Measurements from ENCODE around the gene NAV3.
"Not testable (repeated sequence)": the region's sequence is repeated elsewhere in the genome, so short reads cannot be mapped to it uniquely, and the experiment has no call there.

NAV3 gene

DNA sequence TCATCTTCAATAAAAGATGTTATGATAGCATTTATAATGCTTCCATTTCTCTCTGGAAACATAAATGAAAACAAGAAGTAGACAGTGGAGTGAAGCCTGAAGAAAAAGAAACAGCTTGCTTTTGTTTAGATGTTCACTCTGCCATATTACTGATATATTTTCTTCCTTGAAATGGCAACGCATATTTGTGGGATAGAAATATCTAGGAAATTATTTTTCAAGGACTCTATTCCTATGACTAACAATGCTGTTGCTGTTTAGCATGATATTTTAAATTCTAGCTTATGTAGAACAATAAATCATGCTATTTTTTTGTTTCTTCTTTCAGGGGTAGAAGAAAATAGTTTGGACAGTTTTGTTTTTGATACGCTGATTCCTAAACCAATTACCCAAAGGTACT lies 359.0 kb downstream of the NAV3 start:
- no peak for DNase-seq (ENCODE audit: low read depth in 3 of 3)

DNA sequence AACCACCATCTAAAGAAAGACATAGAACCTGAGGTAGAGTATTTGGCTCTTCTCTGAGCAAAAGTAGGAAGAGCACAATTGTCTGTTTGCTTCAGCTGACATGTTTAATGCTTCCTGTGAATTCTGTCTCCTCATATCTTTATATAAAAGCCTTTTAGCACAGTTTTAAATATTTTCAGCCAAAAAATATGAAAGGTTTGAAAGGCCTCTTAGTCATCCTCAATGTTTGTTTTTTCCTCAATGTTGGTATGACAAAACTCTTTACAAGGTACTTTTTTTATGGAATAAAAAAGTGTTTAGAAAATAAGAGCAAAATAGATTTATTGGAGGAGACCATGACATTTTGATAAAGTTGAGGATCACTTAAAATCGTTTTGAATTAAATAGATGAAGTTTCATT lies 360.9 kb downstream of the NAV3 start:
- DNase-seq (ENCODE audit: low read depth in 3 of 3), result no peak

DNA sequence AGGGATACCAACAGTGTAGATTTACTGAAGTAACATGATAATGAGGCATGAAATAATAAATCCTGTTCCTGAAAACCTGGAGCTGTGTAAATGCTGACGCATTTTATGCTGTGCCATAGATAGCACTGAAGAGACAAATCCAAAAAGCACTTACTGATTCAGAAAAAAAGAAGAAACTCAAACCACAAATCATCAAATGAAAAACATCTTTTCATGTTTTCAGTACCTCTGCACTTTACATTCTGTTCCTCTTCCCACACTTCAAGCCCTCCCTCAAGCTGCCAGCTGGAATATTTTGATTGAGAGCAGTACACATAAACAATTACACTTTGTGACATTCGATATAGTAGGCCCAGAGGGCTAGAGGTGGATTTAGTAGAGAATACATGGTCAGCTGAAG lies 362.3 kb downstream of the NAV3 start:
- DNase-seq (ENCODE audit: low read depth in 3 of 3), result no peak

DNA sequence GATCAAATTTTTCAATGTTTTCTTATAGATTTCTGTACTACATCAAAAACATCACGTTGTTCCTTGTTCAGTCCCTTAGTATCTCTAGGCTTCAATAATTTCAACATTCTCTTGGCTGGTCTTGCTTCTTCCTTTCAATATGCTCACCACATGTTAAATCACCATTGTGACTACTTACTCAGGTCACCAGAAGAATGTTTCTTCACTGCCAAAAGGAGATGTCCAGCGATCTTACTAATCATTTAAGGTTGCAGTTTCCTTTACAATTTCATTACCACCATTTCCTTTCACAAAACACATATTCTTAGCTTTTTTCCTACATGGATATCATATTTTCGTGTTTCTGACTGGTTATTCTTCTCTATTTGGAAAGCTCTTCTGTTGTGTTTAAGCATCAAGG lies 363.8 kb downstream of the NAV3 start:
- no peak for DNase-seq (ENCODE audit: low read depth in 3 of 3)

DNA sequence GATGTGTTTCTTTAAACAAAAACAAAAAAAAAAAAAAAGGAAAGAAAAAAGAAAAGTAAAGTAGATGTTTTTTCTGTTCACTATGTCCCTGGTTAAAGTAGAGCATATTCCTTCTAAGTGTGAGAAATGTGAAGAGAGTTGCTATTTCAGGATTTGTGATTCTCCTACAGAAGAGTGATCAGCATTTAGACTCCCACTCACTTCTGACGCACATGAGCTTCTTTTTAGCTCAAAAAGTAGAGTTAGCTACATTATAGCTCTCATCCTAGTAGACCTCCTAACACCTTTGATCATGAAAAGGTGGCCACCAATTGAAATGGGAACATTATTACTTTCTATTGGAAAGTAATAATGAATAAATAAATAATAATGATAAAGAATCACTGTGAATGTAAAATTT lies 368.2 kb downstream of the NAV3 start:
- DNase-seq (ENCODE audit: low read depth in 3 of 3), result no peak

DNA sequence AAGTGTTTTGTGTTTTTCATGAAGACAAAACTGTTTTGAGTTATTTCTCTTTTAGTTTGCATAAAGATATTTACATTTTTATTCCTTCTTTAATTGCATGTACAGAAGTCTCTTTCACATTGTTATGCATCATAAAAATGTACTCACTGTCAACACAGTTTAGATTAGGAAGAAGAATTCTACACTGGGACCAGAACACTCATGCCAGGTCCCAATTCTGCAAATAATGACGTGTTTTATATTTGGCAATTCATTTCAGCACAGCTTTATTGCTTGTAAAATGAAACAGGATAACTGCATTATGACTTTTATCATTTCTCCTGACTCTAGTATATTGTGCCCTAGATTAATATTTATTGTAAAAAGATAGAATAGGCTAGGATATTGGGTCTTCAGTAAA lies 369.2 kb downstream of the NAV3 start:
- DNase-seq (ENCODE audit: low read depth in 3 of 3), result no peak

DNA sequence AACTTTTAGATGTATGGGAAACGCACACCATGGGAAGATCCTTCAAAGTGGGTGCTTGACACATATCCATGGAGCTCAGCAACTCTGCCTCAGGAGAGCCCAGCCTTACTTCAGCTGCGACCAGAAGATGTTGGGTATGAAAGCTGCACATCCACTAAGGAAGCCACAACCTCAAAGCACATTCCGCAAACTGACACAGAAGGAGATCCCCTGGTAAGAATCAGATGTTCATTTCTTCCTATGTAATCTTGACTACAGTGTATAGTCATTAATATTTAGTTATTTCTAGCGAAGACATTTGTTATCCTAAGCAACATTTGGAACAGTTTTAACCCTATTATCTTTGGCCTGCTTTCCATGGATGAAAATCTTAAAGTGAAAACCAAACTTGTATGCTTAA lies 374.2 kb downstream of the NAV3 start:
- no peak for DNase-seq (ENCODE audit: low read depth in 3 of 3)

DNA sequence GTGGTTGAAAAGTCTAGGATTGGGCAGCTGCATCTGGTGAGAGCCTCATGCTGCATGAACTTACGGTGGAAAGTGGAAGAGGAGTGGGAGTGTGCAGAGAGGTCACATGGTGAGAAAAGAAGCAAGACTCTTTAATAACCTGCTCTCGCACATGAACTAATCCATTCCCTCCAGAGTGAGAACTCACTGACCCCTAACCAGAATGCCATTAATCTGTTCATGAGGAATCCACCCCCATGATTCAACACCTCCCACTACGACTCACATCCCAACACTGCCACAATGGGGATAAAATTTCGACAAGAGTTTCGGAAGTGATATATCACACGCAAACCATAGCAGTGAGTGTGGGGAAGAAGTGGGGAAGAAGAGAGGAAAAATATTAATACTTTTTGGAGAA lies 377.4 kb downstream of the NAV3 start:
- DNase-seq (ENCODE audit: low read depth in 3 of 3), result no peak

DNA sequence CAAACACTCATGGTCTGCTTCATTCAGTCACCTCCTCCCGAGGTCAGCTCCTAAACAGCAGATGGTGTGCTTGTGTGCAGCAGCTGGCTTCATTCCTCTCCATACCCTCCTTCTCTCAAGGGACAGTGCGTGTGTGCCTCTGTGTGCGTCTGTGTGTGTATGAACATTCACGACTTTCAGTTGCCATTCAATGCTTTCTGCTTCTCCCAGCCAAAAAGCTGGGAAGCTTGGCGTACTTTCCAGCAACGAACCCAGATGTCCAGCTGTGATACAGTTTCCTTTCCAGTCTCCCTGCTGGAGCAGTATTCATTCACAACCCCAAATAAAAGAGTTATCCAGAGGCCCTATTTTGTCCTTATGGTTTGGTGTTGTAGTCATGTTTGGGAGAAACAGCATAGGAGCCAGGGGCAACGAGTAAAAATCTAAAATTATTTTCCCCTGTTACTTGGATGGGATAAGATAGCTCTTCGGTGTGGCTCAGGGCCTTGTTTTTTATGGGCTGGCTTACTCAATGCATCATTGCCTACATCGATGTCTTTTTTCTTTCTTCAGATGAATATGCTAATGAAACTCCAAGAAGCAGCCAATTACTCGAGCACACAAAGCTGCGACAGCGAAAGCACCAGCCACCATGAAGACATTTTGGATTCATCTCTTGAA lies 379.3 kb downstream of the NAV3 start:
- DNase-seq (ENCODE audit: low read depth in 3 of 3), result no peak

DNA sequence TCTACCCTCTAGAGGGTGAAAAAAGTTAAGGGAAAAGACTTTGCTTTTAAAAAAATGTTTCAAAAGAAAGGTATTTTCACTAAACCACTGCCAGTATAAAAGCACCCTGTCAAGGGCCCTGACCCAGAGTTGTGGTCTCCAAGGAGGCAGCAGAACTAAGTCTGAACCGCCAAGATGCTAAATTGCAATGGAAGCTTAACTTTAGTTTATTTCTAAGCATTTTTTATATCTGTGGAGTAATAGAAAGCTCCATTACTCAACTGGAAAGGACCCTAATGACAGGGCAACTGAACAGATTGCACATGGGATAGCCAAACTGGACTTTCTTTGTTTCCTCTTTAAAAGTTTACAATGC lies 379.8 kb downstream of the NAV3 start:
- no peak for DNase-seq (ENCODE audit: low read depth in 3 of 3)

DNA sequence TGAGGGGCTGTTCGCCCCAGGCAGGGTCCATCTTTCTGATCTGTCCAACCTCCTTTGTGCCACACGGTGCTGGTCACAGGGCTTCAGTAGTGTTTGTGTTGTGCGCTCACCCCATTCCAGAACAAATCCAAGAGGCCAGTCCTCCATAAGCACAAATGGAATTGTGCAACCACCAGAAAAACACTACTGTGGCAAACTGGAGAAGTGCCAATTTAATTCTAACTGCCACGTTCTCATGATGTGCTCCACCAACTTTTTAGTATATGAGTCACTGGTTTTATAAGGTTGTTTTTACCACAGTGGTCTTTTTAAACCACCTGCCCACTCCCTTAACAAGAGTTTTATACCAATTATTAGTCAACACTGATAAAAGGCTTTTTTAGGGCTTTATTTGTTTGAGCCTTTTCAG lies 380.2 kb downstream of the NAV3 start:
- no peak for DNase-seq (ENCODE audit: low read depth in 3 of 3)

DNA sequence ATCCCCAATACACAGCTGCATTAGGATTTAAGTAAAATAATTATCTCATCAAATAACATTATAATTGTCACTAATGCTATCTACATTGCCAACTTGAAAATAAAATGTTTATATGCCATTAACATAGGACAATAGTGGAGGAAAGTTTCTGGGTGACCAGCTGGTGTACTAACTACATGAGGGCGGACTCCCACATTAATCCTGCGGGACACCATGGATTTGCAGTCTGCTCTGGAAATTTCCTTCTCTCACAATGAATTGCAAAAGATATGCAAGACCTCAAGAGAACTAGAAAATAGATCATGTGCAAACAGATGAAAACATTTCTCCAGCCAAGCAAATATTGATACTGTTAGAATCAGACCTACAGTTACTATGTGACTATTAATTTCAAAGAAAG lies 390.1 kb downstream of the NAV3 start:
- DNase-seq (ENCODE audit: low read depth in 3 of 3), result no peak

DNA sequence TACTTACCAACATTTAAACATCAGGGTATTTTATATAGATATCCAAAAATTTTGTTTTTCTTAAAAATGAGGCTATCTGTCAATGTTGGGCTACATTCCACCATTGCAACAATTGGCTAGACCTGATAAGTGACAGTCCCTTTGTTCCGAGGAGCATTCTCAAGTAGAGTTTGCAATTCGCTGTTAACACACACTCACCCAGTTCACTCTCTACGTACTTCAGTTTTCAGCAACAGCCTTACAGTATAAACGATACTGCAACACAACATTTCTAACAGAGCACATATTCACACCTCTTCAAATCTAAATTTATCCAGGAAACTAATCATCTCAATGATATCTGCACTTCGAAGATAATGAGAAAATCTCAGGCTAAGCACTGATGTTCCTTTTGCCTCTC lies 393.5 kb downstream of the NAV3 start:
- no peak for DNase-seq (ENCODE audit: low read depth in 3 of 3)

DNA sequence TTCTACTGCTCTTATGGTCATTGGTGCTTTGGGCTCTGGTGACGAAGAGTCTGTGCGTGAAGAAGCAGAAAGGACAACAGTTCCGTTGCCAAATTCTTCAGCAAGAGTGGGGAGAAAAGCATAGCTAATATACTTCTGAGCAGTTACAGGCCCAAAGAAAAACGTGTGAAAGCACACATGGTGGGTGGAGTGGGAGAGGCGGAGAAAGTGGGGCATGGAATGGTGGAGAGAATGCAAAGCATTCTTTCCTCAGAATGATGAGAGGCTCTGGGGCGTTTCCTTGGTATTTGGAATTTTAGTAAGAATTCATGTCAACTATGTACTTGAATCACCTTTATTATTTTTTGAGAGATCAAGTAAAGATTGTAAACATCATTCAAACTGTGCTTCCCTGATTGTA lies 396.1 kb downstream of the NAV3 start:
- DNase-seq (ENCODE audit: low read depth in 3 of 3), result no peak

DNA sequence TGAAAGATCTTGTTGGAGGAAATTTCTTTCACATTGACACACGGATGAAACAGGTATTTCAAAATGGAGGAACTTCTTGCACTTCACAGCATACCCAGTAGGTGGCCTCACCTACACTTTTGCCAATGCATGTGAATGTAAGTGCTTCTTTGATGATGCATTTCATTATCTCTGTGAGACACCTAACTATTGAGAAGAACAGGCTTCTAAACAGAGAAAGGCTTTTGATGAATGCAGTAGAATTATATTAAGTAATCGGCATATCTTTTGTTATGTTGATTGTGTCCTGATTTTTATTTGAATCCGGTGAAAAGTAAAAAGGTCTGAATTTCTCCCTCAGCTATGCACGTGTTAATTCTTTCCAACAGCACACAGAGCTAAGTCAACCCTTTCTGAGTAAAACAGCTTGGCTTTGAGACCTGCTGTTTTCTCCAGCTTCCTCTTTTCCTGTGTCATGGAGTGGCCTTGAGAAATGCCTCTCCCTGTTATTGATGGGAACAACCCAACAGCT lies 399.0 kb downstream of the NAV3 start:
- peak in 1 of 3 experiments; percentile 4 for DNase-seq (ENCODE audit: low read depth in 3 of 3)

DNA sequence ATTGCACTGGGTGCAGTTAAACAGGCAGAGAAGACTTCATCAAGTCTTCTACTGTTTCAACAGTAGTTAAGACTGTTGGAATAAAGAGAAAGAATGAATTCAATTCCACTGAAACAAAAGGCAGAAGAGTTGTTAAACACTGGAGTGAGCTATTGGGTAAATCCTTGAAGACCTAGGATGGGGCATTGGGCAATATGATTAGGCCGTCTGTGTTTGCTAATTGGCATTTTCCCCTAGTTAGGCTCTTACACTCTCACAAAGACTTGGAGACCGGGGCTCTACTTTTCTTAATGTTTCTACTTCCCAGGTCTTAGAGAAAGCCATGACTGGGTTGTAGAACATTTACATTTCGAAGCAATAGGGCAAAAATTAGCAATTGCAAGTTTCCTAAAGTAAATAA lies 402.1 kb downstream of the NAV3 start:
- no peak for DNase-seq (ENCODE audit: low read depth in 3 of 3)

DNA sequence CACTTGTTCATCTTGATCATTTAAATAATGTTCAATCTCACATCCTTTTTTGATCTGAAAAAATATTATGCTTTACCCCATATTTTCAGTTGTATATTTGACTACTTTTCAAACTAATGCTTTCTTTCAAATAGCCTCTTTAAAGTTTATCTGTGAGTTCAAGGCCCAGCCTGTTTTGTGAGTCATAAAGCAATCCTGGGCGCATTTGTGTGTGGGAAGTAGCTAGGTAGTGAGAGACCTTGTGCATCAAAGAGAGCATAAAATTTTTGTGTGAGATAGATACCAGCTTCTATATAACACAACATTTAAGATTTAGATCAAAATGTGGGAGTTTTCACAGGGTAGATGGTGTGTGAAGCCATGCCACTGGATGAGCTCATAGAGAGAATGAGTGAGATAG lies 405.6 kb downstream of the NAV3 start:
- DNase-seq (ENCODE audit: low read depth in 3 of 3), result no peak

DNA sequence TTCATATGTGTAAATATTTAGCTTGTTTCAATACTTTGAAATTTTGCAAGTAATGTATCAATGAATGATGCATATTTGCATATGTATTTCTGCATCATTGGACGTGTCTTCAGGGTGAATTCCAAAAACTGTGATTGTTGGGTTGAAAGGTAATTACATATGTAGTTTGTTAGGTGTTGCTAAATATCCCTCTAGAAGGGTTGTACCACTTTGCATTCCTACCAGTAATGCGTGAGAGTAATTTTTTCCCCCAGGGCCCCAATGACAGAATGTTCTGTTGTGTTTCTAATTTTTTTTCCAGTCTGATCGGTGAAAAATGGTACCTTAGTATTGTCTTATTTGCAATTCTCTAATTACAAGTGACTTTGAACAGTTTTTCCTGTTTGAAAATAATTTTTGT lies 408.9 kb downstream of the NAV3 start:
- DNase-seq (ENCODE audit: low read depth in 3 of 3), result no peak

DNA sequence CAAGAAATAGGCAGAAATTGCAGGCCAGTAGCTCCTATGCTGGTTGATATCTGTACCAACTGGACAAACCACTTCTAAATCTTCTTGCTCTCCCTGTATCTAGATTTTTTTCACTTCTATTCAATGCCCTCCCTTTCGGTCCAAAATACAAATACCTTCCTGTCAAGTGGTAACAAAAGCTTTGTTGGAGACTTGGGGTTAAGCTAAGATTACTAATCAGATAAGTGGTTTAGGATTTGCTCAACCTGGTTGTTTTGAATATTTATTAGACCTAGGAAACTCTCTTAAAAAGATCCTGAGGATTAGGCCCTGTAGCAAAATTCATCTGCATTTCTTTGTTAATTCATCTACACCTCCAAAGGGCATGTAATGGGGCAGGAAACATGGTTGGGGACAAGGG lies 410.1 kb downstream of the NAV3 start:
- no peak for DNase-seq (ENCODE audit: low read depth in 3 of 3)

DNA sequence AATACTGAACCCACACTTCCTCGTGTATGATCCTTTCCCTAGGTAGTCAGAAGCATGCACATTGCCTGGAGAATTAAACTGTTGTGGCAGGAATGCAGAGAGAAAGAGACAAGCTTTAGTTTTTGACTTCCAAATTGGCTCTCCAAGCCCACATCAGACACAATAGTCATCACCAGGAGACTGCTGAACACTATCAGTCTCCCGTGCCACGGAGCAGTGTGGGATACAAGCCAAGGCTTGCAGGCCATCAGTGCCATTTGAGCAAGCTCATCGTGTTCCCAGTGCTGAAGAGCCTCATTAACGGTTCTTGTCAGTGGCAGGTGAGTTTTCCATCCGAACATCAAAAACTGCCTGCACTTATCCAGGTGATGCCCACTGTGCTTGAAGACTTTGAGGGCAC lies 410.8 kb downstream of the NAV3 start:
- no peak for DNase-seq (ENCODE audit: low read depth in 3 of 3)

DNA sequence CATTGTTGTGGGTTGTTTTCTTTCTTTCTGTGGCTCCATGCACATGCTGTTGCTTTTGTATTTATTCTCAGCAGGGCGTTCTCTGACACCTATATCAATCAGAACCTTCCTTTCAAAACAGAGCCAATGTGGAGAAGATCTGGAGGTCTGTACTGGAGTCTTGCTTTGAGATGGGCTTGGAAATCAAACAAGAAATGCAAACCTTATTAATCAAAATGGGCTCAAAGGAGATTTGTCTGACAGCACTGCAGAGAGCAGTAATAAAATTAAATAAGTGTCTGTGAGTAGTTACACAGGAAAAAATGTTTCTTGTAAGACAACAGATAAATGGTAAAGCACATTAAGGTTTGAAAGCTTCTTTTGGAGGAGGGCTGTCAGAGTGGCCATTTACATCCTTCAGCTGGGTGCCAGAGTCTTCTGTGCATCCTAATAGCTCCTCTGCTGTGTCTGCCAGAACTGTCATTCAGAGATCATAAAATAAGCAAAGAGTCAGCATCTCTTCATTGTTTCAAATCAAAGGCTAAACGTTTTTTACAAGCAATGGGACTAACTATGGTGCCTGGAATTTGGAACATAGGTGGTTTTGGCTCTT lies 414.3 kb downstream of the NAV3 start:
- no peak for DNase-seq (ENCODE audit: low read depth in 3 of 3)

DNA sequence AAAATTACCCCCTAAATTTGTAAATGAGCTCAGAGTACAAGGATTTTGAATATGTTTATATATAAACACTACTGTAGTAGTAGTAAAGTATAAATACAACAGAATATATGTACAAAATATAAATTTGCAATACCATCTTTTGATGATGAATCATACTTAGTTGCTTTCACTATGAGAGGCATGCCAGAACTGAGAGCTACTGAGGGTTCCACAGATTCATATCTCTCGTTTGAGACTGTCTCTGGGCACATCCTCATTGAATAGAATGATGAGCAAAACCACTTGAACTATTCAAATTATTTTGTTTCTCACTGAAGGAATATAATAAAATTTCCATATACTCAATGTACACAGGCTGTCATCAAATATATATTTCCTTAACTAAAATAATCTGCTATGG lies 417.6 kb downstream of the NAV3 start:
- no peak for DNase-seq (ENCODE audit: low read depth in 3 of 3)

DNA sequence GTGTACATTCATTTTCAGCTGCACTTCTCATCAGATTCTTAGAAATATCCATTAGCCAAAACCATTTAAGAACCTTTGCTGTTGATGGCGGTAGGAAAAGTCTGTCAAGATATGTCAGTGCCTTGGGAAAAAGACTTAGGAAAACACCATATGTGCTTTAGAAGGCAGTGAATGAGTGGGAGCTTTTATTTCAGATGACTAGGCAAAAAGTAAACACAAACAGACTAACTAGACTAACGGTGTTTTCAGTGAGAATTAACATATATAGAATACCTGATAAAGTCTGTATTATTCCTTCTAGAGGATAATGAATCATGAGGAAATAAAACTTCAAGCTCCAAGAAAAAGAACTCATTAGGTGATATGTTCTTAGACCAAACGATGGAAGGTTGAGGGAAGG lies 418.9 kb downstream of the NAV3 start:
- DNase-seq (ENCODE audit: low read depth in 3 of 3), result no peak

DNA sequence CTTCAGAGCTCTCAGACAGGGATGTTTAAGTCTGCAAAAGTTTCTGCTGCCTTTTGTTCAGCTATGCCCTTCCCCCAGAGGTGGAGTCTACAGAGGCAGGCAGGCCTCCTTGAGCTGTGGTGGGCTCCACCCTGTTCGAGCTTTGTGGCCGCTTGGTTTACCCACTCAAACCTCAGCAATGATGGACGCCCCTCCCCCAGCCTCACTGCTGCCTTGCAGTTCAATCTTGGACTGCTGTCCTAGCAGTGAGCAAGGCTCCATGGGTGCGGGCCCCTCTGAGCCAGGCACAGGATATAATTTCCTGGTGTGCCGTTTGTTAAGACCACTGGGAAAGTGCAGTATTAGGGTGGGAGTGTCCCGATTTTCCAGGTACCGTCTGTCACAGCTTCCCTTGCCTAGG lies 427.0 kb downstream of the NAV3 start:
- DNase-seq (ENCODE audit: low read depth in 3 of 3), result not testable (repeated sequence)
